Neural progenitor cell (in vitro differentiated cells): ENCODE data around the gene TSPAN17. TPM values are rescaled to one million over a fixed set of nuclear protein-coding genes. Genes with fewer than 3 reads are reported as not detected.

ENCODE experiments used
- DNase-seq: peaks from one replicate; pipeline ENCODE4 v3.0.0-alpha.2; 2016; ENCODE audit warnings: low spot score
- H2AFZ ChIP-seq: fragments of 200-600 bp; sonication (generic); replicated peaks from 2 replicates; pipeline ENCODE4 v1.6.1; 2016; ENCODE audit warnings: antibody characterized with exemption
- H3F3A ChIP-seq: fragments of 200-600 bp; sonication (generic); 2 replicates; pipeline ENCODE4 v1.6.1; 2016; ENCODE audit warnings: antibody characterized with exemption, low read depth
- H3K27ac ChIP-seq: fragments of 200-600 bp; sonication (generic); 2 replicates; pipeline ENCODE4 v1.5.1; 2016; ENCODE audit warnings: mild to moderate bottlenecking
- H3K27me3 ChIP-seq: fragments of 200-600 bp; sonication (generic); 2 replicates; pipeline ENCODE4 v1.6.1; 2016; ENCODE audit warnings: mild to moderate bottlenecking, moderate library complexity
- H3K36me3 ChIP-seq: fragments of 200-600 bp; sonication (generic); 2 replicates; pipeline ENCODE4 v1.5.1; 2016
- H3K4me1 ChIP-seq: fragments of 200-600 bp; sonication (generic); 2 replicates; pipeline ENCODE4 v1.6.1; 2016; ENCODE audit warnings: mixed run types
- H3K4me2 ChIP-seq: fragments of 200-600 bp; sonication (generic); 2 replicates; pipeline ENCODE4 v1.6.1; 2016
- H3K4me3 ChIP-seq: fragments of 200-600 bp; sonication (generic); 2 replicates; pipeline ENCODE4 v1.5.1; 2016
- H3K79me2 ChIP-seq: fragments of 200-600 bp; sonication (generic); 2 replicates; pipeline ENCODE4 v1.6.1; 2016; ENCODE audit warnings: low read depth
- H3K9ac ChIP-seq: fragments of 200-600 bp; sonication (generic); 2 replicates; pipeline ENCODE4 v1.6.1; 2016
- H3K9me3 ChIP-seq: fragments of 200-600 bp; sonication (generic); 2 replicates; pipeline ENCODE4 v1.5.1; 2016; ENCODE audit warnings: low read depth
- H4K20me1 ChIP-seq: fragments of 200-600 bp; sonication (generic); 2 replicates; pipeline ENCODE4 v1.6.1; 2016; ENCODE audit warnings: low read depth
- H3K27ac Mint-ChIP-seq: 3 replicates; pipeline ENCODE4 v1.8.0; 2021; ENCODE audit warnings: mixed read lengths
- H3K27me3 Mint-ChIP-seq: 2 replicates; pipeline ENCODE4 v1.8.0; 2022; ENCODE audit warnings: low read depth, mild to moderate bottlenecking, inconsistent platforms, moderate library complexity, mixed read lengths; ENCODE audit not compliant: insufficient read depth
- H3K36me3 Mint-ChIP-seq: 3 replicates; pipeline ENCODE4 v1.8.0; 2021; ENCODE audit warnings: mixed read lengths
- H3K4me1 Mint-ChIP-seq: 3 replicates; pipeline ENCODE4 v1.8.0; 2021; ENCODE audit warnings: mixed read lengths
- H3K4me3 Mint-ChIP-seq: 3 replicates; pipeline ENCODE4 v1.8.0; 2021; ENCODE audit warnings: mild to moderate bottlenecking, moderate library complexity, mixed read lengths
- H3K9me3 Mint-ChIP-seq: 3 replicates; pipeline ENCODE4 v1.8.0; 2020; ENCODE audit warnings: mixed read lengths
- CTCF ChIP-seq: fragments of 200-600 bp; sonication (generic); IDR thresholded peaks from 2 replicates; pipeline ENCODE4 v1.5.1; 2017; ENCODE audit warnings: antibody characterized with exemption, mild to moderate bottlenecking
- EZH2 ChIP-seq: fragments of 200-600 bp; sonication (generic); IDR thresholded peaks from 2 replicates; pipeline ENCODE4 v1.6.1; 2017; ENCODE audit warnings: antibody characterized with exemption, mild to moderate bottlenecking, moderate library complexity
- EZH2phosphoT487 ChIP-seq: fragments of 200-600 bp; sonication (generic); IDR thresholded peaks from 2 replicates; pipeline ENCODE4 v1.6.1; 2017; ENCODE audit warnings: antibody characterized with exemption
- total RNA-seq: library from RNA; depleted of rRNA; stranded (reverse); fragments of >200 nt; gene quantifications from 2 replicates; pipeline ENCODE4 v1.2.3, GENCODE V29; 2015; ENCODE audit warnings: low replicate concordance

TSPAN17 gene
- total RNA-seq, 1 donor from 2014 or later = 25.9 TPM

DNA sequence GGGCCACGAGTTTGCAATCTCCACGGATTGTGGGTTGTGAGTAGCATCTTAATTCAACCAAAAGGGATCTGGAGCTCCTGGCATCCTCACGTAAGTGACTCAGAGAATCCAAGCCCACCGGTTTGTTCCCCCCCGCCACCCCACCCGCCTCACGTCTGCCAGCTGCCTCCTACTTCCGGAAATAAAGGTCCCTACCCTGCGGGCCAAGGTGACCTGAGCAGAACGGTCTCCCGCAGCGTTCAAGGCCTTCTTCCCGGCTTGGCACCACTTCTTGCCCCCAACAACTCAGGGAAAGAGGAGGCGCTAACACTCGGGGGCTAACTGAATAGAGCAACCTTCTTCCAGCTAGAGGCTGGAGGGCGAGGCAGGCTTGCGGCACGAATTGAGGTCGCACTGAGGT is 28.5 kb upstream of the TSPAN17 start:
- Histone ChIP-seq H3K27ac (no peak overlapping the region), H3K27me3 (peaks cover 70% of the 10 kb centered on the region), H3K4me1 (peaks cover 8% of the 10 kb centered on the region), H3F3A (peaks cover 14% of the 10 kb centered on the region), H2AFZ (no peak overlapping the region), H4K20me1 (peaks cover 9% of the 10 kb centered on the region), H3K36me3 (no peaks in the 10 kb centered on the region), H3K79me2 (no peaks in the 10 kb centered on the region), H3K4me2 (peak overlapping the region; percentile 36), H3K9me3 (no peaks in the 10 kb centered on the region), H3K9ac (no peak overlapping the region), H3K4me3 (no peak overlapping the region)
- H3K36me3 Mint-ChIP-seq = no peaks in the 10 kb centered on the region
- TF ChIP-seq EZH2phosphoT487 (no peak), EZH2 (no peak), CTCF (no peak)
- no peak overlapping the region for H3K27ac Mint-ChIP-seq
- H3K4me1 Mint-ChIP-seq = peaks cover 24% of the 10 kb centered on the region
- H3K27me3 Mint-ChIP-seq = peaks cover 59% of the 10 kb centered on the region
- DNase-seq = no peak
- peak overlapping the region; percentile 57 for H3K4me3 Mint-ChIP-seq
- peaks cover 1% of the 10 kb centered on the region for H3K9me3 Mint-ChIP-seq

DNA sequence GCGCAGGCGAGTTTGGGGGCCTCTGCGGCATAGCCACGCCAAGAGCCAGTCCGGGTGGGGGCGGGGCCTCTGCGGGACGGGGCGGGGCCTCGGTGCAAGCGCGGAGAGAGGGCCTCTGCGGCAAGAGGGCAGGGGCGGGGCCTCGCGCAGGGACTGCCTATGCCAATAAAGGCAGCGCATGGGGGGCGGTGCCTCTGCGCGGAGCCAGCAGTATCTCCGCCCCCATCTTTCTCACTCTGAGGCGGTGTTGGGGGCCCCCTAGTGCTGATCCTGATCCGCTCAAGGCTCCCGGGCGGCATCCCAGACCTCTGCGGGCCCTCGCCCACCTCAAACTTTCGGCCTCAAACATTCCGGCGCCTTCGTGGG is 28.1 kb upstream of the TSPAN17 start:
- peaks cover 20% of the 10 kb centered on the region for H3K4me1 Mint-ChIP-seq
- peaks cover 9% of the 10 kb centered on the region for H4K20me1 ChIP-seq
- peak overlapping the region; percentile 20 for H3K4me3 ChIP-seq
- H3K9ac ChIP-seq = no peak overlapping the region
- TF ChIP-seq EZH2phosphoT487 (no peak), EZH2 (no peak), CTCF (peak; percentile 55)
- H3K36me3 ChIP-seq = no peaks in the 10 kb centered on the region
- H3K4me3 Mint-ChIP-seq = peak overlapping the region; percentile 75
- peak; percentile 98 for DNase-seq
- peaks cover 70% of the 10 kb centered on the region for H3K27me3 ChIP-seq
- H3K27me3 Mint-ChIP-seq = peaks cover 59% of the 10 kb centered on the region
- no peak overlapping the region for H3K27ac ChIP-seq
- peaks cover 1% of the 10 kb centered on the region for H3K9me3 Mint-ChIP-seq
- H3F3A ChIP-seq = peaks cover 14% of the 10 kb centered on the region
- no peak overlapping the region for H3K27ac Mint-ChIP-seq
- H2AFZ ChIP-seq = peak overlapping the region; percentile 17
- H3K9me3 ChIP-seq = no peaks in the 10 kb centered on the region
- no peaks in the 10 kb centered on the region for H3K79me2 ChIP-seq
- peaks cover 8% of the 10 kb centered on the region for H3K4me1 ChIP-seq
- H3K36me3 Mint-ChIP-seq = no peaks in the 10 kb centered on the region
- H3K4me2 ChIP-seq = peak overlapping the region; percentile 71

- peak overlapping the region; percentile 17 for H2AFZ ChIP-seq
Observed at GRCh38 chr5:176619569-176620332, 27.5 kb upstream of the TSPAN17 start.

More at GRCh38 chr5:176619569-176620332, 27.5 kb upstream of the TSPAN17 start:
- Histone ChIP-seq H3K27me3 (peaks cover 70% of the 10 kb centered on the region), H3K79me2 (no peaks in the 10 kb centered on the region), H3F3A (peaks cover 14% of the 10 kb centered on the region), H3K36me3 (no peaks in the 10 kb centered on the region), H3K27ac (no peak overlapping the region), H3K4me3 (peak overlapping the region; percentile 20), H3K4me2 (peak overlapping the region; percentile 71), H4K20me1 (peaks cover 9% of the 10 kb centered on the region), H3K9me3 (no peaks in the 10 kb centered on the region), H3K4me1 (peaks cover 8% of the 10 kb centered on the region), H3K9ac (no peak overlapping the region)
- Mint-ChIP-seq H3K4me1 (peaks cover 19% of the 10 kb centered on the region), H3K27me3 (peaks cover 59% of the 10 kb centered on the region), H3K27ac (no peak overlapping the region), H3K36me3 (no peaks in the 10 kb centered on the region), H3K4me3 (peak overlapping the region; percentile 77), H3K9me3 (peaks cover 1% of the 10 kb centered on the region)
- peak; percentile 95 for TF ChIP-seq EZH2
- peak; percentile 83 for TF ChIP-seq EZH2phosphoT487
- no peak for TF ChIP-seq CTCF
- no peak for DNase-seq
